ENCODE results near the gene ITPK1. TPM values are rescaled to one million over a fixed set of nuclear protein-coding genes. Genes with fewer than 3 reads are reported as not detected.

Gene ITPK1
- total RNA-seq, 3 donors from 2014 or later (not counting 1 experiment from before 2014, with no cell fraction given), result 73.2 to 74.8 (median 74.4) TPM

- H3K4me3 ChIP-seq (ENCODE audit: low read length), result no peak overlapping the region
- H3K36me3 ChIP-seq (ENCODE audit: control insufficient read depth, insufficient read depth, low read length), result no peaks in the 10 kb centered on the region
- intact Hi-C loops (cut with micrococcal nuclease), result no loop called here
- H3K4me1 Mint-ChIP-seq, result peaks cover 58 to 72% of the 10 kb centered on the region in 2 donors
- peaks cover 80% of the 10 kb centered on the region for H3K4me1 ChIP-seq (ENCODE audit: control insufficient read depth, insufficient read depth, low read length)
- H3K4me3 Mint-ChIP-seq, result peak overlapping the region; percentile 50
- H3K9me3 ChIP-seq (ENCODE audit: control insufficient read depth, insufficient read depth, low read length), result no peaks in the 10 kb centered on the region
- no peaks in the 10 kb centered on the region for H3K27me3 Mint-ChIP-seq (ENCODE audit: low read depth in 2 of 2)
- peak overlapping the region; percentile 76 to 88 for H3K27ac Mint-ChIP-seq
- no peak for DNase-seq
- WGBS (ENCODE audit: insufficient coverage), result 89% methylated on average over 12 of the region's 12 CpGs
- peak in 2 of 3 donors; percentile 5 to 12 for ATAC-seq
- TF ChIP-seq CTCF (IDR thresholded peaks at IDR 0.05), result no peak
- peak overlapping the region; percentile 70 for H3K27ac ChIP-seq (ENCODE audit: low read length)
- peaks cover 0 to 2% of the 10 kb centered on the region in 2 donors for H3K9me3 Mint-ChIP-seq
- H3K27me3 ChIP-seq (ENCODE audit: control insufficient read depth, insufficient read depth, low read length), result no peaks in the 10 kb centered on the region
- H3K36me3 Mint-ChIP-seq, result no peaks in the 10 kb centered on the region
These were observed 33.1 kb downstream of the ITPK1 start for GRCh38 chr14:93082576-93083001.

- H3K36me3 Mint-ChIP-seq, result no peaks in the 10 kb centered on the region
- 48% methylated on average over 14 of the region's 14 CpGs for WGBS (ENCODE audit: insufficient coverage)
- H3K36me3 ChIP-seq (ENCODE audit: control insufficient read depth, insufficient read depth, low read length), result no peaks in the 10 kb centered on the region
- peak overlapping the region; percentile 65 for H3K4me3 Mint-ChIP-seq
- peaks cover 0 to under 1% of the 10 kb centered on the region in 2 donors for H3K9me3 Mint-ChIP-seq
- H3K27ac ChIP-seq (ENCODE audit: low read length), result peak overlapping the region; percentile 70
- peak; percentile 69 to 81 (median 74) for ATAC-seq
- peak overlapping the region; percentile 76 to 88 for H3K27ac Mint-ChIP-seq
- no peaks in the 10 kb centered on the region for H3K9me3 ChIP-seq (ENCODE audit: control insufficient read depth, insufficient read depth, low read length)
- intact Hi-C loops (cut with micrococcal nuclease), result no loop called here
- H3K4me1 Mint-ChIP-seq, result peaks cover 55 to 71% of the 10 kb centered on the region in 2 donors
- H3K4me3 ChIP-seq (ENCODE audit: low read length), result no peak overlapping the region
- no peaks in the 10 kb centered on the region for H3K27me3 Mint-ChIP-seq (ENCODE audit: low read depth in 2 of 2)
- no peaks in the 10 kb centered on the region for H3K27me3 ChIP-seq (ENCODE audit: control insufficient read depth, insufficient read depth, low read length)
- H3K4me1 ChIP-seq (ENCODE audit: control insufficient read depth, insufficient read depth, low read length), result peaks cover 80% of the 10 kb centered on the region
- peak in 1 of 2 donors; percentile 47 for DNase-seq
- TF ChIP-seq CTCF (IDR thresholded peaks at IDR 0.05), result no peak
These were observed 33.7 kb downstream of the ITPK1 start for GRCh38 chr14:93081876-93082570.

GRCh38 chr14:93079865-93080403, 35.8 kb downstream of the ITPK1 start:
- Histone ChIP-seq H3K4me1 (ENCODE audit: control insufficient read depth, insufficient read depth, low read length) (peaks cover 81% of the 10 kb centered on the region), H3K27me3 (ENCODE audit: control insufficient read depth, insufficient read depth, low read length) (no peaks in the 10 kb centered on the region), H3K9me3 (ENCODE audit: control insufficient read depth, insufficient read depth, low read length) (no peaks in the 10 kb centered on the region), H3K4me3 (ENCODE audit: low read length) (no peak overlapping the region), H3K36me3 (ENCODE audit: control insufficient read depth, insufficient read depth, low read length) (no peaks in the 10 kb centered on the region), H3K27ac (ENCODE audit: low read length) (no peak overlapping the region)
- DNase-seq (no peak), ATAC-seq (no peak)
- no peaks in the 10 kb centered on the region for H3K36me3 Mint-ChIP-seq
- WGBS (ENCODE audit: insufficient coverage), result 97% methylated on average over 5 of the region's 5 CpGs
- no peaks in the 10 kb centered on the region for H3K27me3 Mint-ChIP-seq (ENCODE audit: low read depth in 2 of 2)
- no peak overlapping the region for H3K4me3 Mint-ChIP-seq
- peak overlapping the region; percentile 16 to 66 for H3K27ac Mint-ChIP-seq
- peaks cover 63 to 72% of the 10 kb centered on the region in 2 donors for H3K4me1 Mint-ChIP-seq
- no peak for TF ChIP-seq CTCF (IDR thresholded peaks at IDR 0.05)
- no peaks in the 10 kb centered on the region for H3K9me3 Mint-ChIP-seq
- intact Hi-C loops (cut with micrococcal nuclease), result no loop called here
